ENCODE measurements around the gene ELOVL1.
"Not testable (repeated sequence)": the region's sequence is repeated elsewhere in the genome, so short reads cannot be mapped to it uniquely, and the experiment has no call there.

Gene ELOVL1

DNA sequence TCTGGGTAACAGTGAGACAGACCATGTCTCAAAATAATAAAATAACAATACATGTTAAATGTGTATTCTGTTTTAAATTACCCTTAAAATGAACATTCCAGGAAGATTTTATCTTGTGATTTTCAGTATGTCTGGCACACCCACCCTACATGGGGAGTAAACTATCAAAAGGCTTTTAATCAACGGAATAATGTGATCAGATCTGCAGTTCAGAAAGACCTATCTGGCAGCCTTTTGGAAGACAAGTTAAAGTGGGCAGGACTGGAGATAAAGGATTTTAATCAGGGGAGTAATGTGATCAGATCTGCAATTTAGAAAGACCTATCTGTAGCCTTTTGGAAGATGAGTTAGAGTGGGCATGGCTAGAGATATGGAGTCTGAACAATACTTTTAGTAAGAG is 11.7 kb upstream of the ELOVL1 start:
- DNase-seq: no peak

DNA sequence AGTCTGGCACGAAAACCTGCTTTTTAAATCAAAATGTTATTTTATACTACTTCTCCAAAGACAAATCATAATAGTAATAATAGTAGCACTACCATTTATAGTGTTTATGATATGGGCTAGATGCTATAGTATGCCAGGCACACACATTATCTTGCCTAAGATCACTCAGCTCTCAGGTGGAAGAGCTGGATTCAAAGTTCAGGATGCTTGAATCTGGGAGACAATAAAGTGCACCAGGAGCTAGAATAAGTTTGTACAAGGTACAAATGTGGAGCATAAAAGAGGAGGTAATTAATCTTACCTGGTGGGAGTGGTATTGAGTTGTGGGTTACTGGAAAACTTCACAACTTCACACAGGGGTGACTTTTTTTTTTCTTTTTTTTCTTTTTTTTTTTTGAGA is 10.0 kb upstream of the ELOVL1 start:
- DNase-seq: no peak

DNA sequence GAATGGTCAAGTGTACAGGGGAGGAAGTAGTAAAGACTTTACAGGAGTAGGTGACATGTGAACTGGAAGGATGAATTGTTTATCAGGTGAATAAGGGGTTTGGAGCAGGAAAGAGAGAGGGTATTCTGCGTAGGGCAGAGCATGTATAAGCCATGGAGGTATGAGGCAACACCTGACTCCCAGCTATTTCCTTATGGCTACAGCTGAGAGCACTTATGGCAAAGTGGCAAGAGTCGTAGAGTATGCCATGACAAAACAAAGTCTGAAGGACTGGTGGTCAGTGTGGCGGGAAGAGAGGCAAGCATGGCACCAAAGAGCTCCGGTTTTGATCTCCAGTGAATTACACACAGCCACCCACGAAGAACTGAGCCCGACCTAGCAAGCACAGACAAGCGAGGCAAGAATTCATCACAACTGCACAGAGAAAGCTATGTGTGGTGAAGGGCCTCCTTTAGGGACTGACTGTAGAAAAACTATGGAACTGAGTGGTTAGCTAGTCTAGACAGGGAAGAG is 9.0 kb upstream of the ELOVL1 start:
- DNase-seq: no peak

DNA sequence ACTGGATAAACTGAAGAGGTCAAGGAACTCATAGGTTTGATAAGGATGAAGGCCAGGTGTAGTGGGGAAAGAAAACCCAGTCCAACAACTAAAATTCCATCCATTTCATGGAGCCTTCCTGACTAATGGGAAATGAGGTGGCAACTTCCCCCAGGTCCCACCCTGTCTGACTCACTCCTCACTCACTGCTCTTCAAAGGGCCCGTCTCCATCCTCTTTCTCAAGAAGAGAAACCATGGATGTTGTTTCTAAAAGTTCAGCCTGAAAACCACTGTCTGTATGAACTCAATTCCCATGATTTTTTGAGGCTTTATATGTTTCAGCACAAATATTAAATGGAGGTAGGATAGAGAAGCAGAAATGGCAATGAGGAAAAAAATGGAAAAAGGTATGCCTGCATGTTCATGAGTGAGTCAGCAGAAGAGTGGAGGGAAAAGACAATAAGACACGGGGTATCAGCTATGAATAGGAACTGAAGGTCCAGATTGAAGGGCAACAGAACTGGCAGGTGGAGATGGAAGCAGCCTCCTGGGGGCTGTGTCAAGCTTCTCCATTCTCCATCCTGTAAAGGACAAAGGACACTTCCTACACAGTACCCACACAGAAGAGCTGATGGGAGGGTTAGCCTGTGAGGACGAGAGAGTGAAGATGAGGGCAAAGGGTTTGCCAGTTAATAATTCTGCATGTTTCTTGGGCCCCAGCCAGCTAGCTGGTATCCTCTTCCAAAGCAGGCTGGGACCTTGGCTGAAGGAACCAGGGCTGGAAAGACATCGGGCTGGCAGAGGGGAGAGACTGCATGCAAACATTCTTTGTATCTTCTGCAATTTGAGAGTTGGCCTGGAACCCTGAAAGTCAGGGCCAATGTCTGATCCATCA is 5.5 kb upstream of the ELOVL1 start:
- no peak for DNase-seq

DNA sequence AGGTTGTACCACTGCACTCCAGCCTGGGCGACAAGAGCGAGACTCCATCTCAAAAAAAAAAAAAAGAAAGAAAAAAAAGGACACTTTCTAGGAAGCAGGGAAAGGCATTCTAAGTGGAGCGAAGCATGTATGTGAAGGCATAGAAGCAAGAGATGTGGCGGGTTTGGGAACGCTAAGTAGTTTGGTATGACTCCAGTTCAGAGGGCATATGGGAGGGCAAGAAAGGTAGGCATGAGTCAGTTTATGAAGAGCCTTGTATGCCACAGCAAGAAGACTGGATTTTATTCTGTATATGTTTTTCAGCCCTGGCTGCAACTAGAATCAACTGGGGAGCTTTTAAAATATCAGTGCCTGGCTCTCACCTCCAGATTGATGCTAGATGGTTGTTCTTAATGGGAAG is 4.4 kb upstream of the ELOVL1 start:
- DNase-seq: no peak

DNA sequence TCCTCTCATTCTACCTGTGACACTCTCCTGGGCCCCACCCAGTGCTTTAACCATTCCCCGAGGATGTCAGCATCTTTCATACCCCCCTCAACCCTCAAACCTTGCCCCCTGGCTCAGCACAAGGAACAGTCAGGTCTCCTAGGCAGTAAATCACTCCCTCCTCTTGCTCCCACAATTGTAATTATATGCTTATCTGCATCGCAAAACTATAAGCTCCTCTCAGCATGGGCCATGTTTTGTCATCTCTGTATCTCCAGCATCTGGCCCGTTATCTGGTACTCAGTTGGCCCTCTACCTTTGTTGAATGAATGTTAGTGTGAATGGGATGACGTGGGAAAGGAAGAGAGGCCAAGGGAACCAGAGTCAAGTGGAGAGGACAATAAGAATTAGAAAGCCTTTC is 2.8 kb upstream of the ELOVL1 start:
- DNase-seq: no peak

DNA sequence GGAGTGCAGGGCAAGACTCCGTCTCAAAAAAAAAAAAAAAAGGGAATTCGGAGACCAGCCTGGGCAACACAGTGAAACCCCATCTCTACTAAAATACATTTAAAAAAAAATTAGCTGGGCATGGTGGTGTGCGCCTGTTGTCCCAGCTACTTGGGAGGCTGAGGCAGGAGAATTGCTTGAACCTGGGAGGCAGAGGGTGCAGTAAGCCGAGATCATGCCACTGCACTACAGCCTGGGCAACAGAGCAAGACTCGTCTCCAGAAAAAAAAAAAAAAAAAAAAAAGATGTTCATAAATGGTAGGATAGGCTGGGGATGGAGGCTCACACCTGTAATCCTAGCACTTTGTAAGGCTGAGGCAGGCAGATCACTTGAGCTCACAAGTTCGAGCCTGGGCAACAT is 2.0 kb upstream of the ELOVL1 start:
- DNase-seq: not testable (repeated sequence)

DNA sequence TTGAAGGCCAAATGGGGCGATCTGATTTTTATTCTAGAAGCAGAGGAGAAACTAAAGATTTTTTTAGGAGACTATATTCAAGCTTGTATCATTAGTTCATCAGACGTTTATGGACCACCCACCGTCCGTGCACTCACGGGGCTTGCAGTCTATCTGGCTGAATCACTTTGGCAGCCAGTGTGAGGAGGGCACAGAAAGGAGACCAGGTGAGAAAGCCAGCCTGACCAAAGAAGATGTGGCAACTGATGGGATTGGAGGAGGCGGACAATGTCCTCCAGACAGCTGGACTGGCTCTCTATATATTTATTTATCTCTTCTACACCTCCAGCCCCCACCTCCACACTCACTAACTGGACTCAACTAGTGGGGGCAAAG is 822 bp upstream of the ELOVL1 start:
- DNase-seq: no peak

DNA sequence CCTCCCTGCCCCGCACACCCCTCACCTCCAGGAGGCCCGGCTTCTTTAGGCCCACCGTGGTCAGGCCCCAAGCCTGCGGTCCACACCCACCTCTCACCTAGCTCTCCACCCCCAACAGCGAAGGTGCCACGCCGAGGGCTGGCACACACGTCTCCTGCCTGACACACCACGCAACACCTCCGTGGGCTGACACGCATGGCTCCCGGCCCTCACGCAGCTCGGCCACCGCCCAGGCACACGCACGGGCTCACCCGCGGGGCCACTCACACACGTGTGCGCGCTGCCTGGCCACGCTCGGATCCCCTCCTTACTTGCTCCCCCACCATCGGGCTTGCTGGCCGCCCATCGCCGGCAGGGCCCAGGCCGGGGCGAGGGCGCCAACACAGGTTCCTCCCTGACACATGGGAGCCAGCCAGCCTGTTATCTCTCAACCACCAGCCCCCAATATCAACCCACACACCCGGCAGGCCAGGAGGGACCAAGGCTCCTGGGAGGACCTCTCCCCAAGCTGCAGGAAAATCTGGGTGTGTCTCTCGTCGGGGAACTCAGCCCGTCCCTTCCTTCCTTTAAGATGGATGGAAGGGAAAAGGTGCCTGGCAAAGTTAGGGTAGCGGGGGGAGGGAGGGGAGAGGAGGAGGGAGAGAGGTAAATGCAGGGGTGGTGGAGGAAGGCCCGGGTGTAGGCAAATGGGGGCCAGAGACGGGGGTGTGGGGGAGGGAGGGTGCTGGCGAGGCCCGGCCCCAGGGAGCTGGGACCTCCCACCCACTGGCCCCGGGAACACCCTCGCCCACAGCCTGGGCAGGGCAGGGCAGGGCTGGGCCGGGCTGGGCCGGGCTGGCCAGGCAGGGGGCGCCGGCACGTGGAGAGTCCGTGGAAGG is 546 bp downstream of the ELOVL1 start:
- DNase-seq: peak; percentile 33

DNA sequence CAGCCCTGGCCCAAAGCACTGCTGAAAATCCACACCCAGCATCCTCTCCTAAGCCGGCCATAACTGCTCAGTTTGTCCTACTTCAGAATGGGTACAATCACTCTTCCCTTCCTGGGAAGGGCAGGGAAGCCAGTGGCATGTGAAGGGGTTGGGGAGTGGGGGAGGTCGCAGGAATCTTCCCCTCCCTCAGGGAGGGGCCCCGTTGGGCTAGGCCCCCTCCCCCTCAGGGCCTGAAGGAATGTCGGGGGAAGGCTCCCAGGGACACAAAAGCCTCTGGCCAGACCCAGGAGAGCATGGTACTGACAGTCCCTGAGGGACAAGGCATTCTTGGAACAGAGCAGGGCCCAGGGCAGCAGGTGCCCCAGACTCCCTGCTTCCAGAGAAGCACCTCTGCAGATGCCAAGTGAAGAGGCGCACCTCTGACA is 1.2 kb downstream of the ELOVL1 start:
- DNase-seq: no peak

DNA sequence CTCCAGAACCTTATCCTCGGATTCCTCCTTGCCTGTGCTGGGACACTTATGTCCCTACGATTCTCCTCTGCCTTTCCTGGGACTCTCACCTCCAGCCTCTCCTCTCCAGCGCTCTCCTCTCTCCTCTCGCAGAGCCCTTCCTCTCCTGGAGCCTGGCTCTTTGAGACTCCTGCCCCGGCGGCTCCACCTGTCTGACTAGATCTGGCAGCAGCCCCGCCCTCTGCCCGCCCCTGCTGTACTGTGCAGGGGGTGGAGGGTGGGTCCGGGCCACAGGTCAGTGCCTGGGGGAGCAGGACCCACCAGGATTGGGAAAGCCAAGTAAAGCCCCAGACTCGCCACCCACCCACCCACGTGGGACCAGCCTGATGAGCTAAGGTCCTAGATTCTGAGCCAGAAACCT is 1.6 kb downstream of the ELOVL1 start:
- DNase-seq: no peak

DNA sequence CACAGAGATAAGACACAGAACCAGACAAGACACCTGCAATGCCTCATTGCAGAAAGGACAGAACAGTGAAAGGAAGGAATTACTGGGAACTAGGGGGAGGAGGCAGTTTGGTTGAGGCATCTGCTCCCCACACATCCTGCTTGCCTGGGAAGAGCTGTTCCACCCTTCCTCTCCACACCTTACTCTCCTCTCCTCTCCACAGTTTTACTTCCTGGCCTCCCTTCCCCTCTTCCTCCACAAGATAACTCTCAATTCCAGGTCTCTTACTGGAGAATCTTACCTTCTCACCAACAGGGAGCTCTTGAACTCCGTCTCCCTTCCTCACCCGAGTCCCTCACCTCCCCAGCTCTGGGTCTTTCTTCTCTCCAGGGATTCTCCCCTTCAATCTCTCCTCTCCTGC is 2.1 kb downstream of the ELOVL1 start:
- no peak for DNase-seq

DNA sequence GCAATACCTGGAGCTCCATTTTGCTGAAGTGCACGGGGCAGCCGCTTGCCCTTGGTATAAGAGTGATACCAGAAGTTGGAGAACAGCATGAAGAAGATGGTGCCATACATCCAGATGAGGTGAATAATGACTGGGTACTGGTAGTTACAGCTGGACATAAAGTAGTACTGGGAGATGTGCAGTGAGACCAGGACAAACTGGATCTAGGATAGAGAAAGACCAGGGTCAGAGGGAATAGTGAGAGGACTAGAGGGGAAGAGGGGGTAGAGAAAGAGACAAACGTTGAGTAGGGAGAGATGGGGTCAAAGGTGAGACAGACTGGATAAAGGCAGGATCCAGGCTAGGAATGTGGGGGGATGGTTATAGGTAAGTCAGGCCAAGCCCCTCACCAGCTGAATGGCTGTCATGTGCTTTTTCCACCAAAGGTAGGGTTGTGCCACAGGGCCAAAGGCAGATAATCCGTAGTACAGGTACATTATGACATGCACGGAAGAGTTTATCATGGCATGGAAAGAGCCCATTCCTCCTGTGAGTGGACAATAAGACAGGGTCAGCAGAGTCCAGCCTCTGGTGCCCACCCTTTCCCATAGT is 3.8 kb downstream of the ELOVL1 start:
- no peak for DNase-seq

DNA sequence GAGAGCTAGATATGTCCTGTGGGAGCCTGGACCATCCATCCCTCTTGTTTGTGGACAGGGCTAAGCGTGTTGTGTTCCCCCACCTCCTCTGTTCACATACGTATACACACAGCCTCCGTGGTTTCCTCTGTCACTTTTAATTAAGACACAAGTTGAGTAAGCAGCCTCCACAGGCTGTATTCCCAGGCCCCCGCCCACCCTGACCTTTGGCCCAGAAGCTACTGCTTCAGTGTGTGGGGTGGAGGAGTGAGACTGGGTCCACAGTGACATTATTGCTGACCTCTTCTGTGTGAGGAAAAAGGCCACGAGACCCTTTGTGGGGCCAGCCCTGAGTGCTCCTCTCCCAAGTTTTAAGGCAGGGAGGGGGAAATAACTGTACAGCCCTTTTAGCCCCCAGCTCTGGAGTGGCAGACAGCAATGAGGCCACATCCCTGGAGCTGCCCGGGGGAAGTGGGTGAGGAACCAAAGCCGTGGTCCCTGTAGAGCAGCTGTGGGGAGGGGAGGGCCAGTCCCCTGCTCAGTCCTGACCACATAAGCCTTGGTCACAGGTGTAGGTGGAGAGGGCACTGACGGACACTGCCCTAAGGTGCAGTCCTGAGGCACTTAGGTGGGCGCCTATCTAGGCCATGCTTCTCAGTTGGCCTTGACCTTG is 4.4 kb downstream of the ELOVL1 start:
- no peak for DNase-seq

DNA sequence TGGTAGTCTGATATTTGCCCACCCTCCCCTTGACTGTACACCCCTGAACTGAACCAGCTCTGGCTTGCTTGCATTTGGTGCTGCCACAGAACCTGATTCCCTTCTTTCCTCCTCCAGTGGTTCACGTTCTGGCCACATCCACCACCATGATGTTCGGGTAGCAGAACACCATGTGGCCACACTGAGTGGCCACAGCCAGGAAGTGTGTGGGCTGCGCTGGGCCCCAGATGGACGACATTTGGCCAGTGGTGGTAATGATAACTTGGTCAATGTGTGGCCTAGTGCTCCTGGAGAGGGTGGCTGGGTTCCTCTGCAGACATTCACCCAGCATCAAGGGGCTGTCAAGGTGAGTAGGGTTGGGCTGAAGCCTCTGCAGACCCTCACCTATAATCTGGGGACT is 7.2 kb downstream of the ELOVL1 start:
- DNase-seq: no peak

DNA sequence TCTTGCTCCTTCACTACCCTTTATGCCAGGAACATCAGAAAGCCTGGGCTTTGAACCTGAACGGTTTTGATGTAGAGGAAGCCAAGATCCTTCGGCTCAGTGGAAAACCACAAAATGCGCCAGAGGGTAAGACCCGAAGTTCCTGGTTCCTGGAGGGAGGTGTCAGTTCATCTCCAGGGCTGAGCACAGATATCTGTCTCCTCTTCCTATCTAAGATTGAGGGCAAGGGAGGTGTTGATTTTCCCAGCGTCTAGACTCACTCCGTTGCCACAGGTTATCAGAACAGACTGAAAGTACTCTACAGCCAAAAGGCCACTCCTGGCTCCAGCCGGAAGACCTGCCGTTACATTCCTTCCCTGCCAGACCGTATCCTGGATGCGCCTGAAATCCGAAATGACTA is 8.1 kb downstream of the ELOVL1 start:
- no peak for DNase-seq

DNA sequence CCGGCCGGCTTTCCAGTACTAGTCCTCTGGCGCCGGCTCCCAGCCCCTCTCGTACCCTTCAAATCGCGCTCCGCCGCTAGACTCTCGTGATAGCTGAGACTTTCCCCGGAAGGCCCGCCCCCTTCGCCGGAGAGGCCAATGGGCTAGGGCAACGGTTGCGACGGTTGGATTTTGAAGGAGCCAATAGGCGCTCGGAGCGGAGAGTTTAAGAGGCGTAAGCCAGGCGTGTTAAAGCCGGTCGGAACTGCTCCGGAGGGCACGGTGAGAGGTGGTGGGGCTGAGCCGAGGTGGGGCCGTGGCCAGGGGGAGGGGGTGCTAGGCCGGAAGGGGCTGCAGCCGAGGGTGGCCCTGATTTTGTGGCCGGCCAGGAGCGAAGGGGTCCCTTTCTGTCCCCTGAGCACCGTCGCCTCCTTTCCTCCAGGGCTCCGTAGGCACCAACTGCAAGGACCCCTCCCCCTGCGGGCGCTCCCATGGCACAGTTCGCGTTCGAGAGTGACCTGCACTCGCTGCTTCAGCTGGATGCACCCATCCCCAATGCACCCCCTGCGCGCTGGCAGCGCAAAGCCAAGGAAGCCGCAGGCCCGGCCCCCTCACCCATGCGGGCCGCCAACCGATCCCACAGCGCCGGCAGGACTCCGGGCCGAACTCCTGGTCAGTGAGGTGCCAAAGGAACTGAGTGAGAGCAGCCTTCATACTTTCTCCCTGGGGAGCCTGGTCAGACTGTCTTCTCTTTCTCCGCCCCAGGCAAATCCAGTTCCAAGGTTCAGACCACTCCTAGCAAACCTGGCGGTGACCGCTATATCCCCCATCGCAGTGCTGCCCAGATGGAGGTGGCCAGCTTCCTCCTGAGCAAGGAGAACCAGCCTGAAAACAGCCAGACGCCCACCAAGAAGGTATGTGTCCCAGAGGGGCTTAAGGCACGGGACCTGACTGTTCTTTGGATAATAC is 8.8 kb downstream of the ELOVL1 start, which contains the start of gene CDC20:
Gene CDC20, plus strand, starts transcription at position 236 of the 948 bp plus-strand sequence. Its CDS starts 235 bp downstream, at position 471.
- DNase-seq: peak; percentile 97

DNA sequence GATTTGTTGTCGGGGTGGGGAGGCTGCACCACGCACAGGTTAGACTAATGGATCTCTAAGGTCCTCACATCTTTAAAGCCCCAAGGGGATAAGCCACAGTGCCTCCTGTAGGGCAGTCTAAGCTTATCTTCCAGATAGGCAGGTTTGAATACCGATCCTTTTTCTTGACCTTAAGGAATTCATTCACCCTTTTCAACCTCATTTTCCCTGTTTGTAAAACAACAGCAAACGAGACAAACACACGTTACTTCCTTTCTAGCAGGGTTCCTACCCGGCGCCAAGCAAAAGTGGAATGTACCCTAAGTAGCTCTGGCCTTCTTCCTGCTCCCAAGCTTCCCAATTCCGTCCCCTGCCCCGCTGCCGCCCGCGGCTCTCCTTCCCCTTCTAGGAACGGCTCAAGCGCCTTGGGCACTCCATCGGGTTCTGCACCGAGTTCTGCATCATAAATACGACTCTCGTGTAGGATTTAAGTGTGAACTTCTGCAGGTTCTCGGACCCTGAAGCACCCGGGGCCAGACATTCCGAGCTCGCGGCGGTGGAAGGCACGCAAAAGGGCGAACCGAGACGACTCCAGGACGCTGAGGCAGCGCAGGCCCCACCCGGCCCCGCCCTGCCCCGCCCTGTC is 9.6 kb downstream of the ELOVL1 start:
- peak; percentile 69 for DNase-seq

DNA sequence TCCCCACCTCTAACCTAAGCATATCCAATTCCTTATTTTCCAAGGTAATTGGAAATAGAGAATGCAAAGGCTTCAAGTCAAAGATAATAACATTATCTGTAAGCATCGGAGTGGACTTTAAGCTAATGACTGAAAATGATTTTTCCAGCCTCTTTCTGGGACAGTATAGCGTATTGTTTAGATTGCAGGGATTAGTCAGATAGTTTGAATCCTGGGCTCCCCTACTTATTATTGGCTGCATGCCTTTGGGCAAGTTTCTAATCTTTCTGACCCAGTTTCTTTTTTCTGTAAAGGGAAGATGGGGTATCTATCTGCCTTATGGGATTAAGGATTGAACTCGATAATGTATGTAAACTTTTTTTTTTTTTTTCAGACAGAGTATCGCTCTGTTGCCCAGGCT is 10.6 kb downstream of the ELOVL1 start:
- DNase-seq: no peak

DNA sequence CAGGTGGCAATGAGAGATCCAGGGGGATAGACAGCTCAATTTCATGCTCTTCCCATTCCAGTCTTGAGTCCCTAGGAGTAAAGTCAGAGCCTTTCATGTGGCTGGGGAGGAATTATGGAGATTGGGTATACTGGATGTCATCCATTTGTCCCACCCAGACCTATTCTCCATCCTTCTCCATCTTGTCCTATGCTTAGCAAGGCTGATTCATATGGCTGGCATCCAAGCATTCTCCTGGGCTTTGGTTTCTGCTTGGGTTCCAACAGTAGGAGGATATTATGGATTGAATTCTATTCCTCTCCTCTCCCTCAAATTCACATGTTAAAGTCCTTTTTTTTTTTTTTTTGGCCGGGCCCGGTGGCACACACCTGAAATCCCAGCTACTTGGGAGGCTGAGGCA is 12.9 kb downstream of the ELOVL1 start:
- no peak for DNase-seq

DNA sequence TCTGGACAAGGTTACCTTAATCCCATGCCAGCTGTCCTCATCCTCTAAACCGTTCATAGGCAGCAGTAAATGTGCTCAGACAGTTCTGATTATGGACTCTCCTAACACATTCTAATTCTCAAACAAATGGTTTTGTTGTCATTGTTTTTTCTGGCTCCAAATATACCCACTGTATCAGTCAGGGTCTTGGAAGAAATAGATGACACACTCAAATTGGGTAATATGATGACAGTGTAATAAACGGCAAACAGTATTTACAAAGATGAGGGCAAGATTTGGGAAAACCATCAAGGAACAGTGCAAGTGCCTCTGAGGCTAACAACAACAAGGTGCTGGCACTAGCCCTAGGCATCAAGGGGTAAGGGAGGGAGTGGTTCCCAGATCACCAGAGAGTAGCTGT is 13.3 kb downstream of the ELOVL1 start:
- no peak for DNase-seq

Data from NCI-H1694 treated with DMSO at 0.1 percent for 48 hours (cell line).